Glomerular visceral epithelial cell (primary cell): ENCODE data around the gene ATG10.
"Not testable (repeated sequence)": the region's sequence is repeated elsewhere in the genome, so short reads cannot be mapped to it uniquely, and the experiment has no call there.

Experiments used
- DNase-seq: peaks from one replicate; pipeline ENCODE4 v3.0.0-alpha.2; 2016; ENCODE audit errors: extremely low spot score

ATG10 gene

DNA sequence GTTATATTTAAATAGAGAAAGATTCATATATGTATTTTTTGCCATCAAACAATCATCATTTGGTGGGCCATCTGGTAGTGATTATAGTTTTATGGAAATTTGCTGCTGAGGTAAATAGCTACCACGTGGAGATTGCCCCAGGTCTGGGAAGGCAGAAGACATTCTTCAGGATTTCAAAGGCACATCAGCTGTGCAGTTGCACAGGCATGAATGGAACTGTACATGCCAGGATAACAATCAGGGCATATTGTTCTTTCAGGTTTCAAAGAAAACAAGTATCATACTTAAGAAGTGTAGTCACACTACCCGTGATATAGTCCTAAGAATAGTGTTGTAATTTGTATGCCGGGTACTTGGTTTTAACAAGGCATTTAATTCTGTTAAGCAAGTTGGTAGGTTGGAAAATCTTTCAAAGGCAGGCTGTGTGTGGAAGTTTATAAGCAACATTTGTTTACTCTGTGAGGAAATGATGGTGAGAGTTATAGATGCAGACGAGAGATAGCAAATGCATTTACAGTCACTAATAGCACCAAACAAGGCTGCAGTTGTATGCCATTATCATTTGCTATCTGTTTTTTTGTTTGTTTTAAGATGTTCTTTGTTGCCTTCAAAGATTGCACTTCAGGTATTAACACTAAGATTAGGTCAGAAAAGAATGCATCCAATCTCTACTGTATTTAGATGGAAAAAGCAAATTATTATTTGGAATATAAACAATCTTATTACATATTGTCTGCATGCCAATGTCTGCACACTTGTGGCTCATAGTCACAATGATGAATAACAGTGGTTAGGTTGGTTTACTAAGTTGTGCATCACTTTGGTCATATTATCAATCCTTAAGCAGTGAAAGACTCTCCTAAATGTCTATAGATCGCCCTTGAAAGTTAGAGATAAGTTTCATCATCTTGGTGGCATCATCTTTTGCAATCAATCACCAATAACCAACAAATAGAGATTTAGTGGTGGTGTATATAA is 251.1 kb downstream of the ATG10 start:
- DNase-seq, result no peak

DNA sequence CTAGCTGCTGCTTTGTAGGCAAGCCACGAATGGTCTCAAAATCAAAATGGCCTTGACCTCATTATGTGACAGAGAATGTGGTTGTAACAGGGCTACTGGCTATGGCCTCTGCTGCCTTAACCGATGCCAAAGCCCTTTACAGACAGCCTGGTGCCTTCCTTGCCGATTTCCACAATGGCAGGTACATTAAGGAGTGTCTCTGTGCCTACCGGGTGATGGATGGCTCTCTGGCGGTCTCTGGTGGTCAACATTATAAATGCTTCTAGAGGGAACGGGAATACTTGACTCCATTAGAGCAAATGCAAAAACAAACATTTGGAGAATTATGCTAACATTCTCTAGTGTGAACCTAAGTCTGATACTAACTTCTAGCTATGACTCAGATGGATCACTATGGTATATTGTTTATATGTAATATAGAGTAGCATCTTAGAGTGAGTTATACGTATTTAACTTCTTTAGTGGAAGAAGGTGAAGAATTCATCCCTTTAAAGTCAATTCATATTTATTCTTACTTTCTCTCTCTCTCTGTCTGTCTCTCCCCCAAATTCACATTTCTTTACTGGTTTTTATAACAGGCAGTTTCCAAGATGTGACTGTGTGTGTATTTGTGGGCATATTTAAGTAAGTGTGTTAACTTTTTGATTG is 253.8 kb downstream of the ATG10 start:
- DNase-seq, result peak; percentile 74

DNA sequence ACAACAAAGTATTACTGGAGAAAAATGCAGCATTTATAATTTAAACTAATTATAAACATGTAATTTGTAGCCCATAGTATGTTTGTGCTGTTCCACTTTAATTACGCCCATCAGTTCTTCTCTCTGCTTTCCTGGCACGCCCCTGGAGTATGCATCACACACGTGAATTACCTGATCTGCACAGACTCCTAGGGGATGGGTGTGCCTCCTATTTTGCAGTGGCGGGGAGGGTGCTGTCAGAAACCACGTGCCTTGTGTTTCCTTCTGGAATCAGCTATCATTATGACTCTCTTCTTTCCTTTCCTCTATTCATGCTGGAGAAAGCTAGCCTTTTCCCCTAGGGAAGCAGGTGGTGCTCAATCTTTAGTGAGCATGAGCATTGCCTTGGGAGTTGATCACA is 263.1 kb downstream of the ATG10 start:
- DNase-seq, result no peak

DNA sequence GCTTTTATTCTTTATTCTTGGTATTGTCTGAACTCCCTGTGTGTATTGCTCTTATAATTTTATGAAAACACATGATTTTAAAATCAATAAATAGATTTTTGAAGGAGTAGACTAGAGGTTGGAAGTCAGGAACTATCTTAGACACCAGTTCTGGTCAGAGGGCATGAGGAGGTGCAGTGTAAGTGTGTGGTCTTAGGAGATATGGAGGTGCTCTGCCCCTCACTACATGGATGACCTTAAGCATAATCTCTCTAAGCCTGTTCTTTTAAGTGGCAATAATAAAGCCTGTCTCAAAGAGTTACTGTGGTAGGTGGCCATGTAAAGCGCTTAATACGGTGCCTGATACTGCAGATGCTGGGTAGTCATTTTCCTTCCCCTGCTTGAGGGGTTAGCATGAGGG is 272.3 kb downstream of the ATG10 start:
- no peak for DNase-seq

DNA sequence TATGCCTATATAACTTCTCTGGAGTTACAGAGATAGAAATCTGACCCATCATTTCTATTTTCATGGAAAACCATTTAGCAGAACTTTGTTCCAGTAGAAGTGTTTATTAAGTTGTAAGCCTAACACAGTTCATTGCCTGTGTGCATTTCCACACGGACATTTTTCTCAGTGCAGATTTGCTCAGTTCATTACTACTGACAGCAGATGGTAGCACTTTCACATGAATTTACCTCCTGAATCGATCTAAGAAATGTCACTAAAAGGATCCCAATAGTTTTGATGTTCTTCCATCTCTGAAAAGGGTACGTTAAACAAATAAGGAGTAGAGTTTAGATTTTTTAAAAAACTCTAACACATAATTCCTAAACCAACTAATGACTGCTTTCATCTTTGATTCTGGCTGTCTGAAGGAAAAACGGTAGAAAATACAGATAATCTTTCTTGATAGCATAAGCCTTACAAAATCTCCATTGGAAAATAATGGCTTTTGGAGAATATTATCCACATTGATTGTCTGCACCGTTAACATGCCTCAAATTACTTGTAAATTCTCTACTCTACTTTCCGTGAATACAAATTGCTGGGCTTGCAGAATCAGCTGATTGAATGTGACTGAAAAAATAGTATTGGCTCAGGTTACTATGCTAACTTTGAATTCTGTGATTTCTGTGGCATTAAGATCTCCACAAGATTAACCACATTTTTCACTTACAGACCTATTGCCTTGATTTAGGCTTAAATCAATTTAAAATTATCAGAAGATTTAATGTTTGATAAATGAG is 273.2 kb downstream of the ATG10 start:
- no peak for DNase-seq

DNA sequence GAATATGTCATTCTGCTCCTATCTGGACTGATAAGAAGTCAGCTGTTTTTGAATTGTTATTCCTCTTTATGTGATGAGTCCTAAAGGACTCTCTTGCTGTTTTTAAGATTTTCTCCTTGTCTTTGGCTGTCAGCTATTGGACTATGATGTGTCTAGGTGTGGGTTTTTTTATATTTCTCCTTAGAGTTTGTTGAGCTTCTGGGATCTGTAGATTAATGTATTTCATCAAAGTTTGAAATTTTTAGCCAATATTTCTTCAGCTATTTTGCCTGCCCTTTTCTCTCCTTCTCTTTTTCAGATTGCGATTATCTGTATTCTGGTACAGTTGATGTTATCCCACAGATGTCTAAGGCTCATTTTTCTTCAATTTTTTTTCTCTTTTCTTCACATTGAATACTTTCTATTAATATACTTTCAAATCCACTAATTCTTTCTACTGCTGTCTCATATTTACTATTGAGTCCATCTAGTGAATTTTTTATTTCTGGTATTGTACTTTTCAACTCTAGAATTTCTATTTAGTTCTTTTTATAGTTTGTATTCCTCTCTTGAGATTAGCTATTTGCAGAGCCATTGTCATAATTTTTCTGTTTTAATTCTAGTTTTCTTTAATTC is 275.2 kb downstream of the ATG10 start:
- DNase-seq, result no peak

DNA sequence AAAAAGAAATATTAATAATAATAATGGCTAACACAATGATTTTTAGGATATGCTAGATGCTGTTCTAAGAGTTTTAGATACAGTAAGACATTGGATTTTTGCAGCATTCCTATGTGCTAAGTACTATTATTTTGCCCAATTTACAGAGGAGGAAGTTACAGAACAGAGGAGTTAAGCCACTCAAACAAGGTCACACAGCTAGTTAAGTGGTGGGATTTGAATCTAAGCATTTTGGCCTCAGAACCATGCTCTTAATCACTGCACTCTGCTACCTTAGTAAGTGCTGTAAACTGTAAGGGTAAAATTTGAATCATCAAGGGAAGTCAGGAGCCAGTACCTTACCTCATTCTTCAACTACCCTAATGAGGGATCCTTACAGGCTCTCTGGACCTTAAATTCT is 280.9 kb downstream of the ATG10 start:
- DNase-seq, result no peak

DNA sequence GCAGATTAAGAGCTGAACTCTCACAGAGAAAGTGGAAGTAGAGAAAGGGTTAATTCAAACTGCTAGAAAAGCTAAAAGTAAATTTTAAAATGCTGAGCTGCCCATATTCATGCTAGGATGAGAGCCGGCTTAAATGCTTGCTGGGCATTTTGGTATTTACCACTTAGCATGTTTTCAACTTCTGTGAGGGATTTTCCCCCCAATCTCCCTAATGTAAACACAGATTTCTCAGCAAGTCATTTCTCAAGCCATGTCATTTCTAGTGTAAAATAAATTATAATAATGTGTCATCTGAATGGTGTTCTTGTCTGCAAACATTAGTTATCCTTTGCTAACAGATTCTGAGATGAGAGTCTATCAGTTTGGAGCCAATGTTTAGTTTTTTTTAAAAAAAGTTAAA is 284.0 kb downstream of the ATG10 start:
- DNase-seq, result no peak

DNA sequence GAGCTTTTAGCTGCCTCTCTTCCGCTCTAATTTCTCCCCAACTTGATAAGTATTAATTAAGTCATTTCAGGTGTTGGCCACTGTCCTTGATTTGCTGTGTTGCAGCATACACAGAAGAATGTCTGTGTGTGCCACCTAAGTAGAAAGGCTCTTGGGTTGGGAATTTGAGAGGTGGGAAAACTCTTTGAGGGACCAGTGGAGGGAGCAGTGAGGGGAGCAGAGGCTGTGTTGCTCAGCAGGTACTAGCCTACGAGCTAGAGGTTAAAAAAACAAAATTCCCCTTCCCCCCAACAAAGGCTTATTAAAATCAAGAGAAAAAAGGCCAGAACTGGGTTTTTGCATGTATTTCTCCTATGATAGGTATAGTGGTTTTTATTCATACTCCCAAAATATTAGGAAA is 285.4 kb downstream of the ATG10 start:
- DNase-seq, result no peak

DNA sequence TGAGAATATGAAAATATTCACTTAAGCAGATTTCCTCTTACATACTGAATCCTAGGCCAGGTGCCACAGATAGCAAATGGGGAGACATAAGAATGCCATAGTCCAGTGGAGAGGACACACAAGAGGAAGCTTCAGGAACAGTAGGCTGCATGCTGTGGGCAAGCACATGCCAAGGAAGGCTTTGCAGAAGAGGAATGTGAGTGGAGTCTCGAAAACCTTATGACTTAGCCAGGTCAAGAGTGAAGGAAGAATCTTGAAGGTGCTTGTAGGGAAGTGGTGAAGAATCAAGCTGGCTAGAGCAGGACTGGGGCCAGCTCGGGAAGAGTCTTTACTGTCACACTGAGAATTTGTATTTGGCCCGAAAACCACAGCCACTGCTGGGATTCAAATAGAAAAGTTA is 285.9 kb downstream of the ATG10 start:
- DNase-seq, result no peak

DNA sequence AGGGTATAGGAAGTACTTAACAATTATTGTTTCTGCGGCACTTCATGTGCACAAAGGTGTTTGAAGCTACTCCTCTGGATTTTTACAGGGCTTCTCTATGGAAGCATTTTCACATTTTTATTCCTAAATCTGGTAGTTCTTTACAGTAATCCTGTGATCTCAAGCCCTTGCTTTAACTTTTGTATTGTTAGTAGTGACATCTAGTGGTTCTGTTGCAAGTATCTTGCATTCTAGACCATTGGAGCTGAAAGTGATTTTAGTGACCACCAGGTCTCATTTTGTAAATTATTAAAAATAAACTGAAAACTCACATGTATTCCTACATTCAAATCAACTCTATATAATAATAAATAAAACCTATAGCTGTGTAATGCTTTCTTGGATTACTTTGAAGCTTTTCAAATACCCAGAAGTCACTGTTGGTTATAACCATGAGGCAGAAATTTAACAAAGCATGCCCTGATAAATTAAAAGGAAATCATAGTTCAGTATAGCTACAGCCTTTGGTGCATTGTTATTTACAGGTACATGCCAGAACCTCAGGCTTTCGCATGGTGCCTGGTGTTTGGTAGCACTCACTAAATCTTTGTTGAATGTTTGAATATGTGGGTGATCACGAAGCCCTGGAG is 287.5 kb downstream of the ATG10 start:
- peak; percentile 25 for DNase-seq

DNA sequence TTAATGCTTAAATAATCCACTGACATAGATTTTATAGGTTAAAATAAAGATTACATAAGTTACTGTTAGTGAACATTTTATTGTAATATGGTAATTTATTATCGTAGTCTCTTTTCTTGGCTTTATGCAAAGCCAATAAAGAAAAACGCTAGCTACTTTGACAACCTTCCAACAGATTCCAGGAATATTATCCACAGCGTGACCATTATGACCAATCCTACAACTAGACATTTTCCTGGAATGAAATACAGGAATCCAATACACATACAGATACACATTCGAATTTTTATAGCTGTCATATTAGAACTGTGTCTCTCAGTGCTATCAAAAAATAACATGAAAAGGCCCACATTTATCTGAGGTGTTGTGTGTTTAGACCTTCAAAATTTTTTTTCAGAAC is 293.2 kb downstream of the ATG10 start:
- no peak for DNase-seq

DNA sequence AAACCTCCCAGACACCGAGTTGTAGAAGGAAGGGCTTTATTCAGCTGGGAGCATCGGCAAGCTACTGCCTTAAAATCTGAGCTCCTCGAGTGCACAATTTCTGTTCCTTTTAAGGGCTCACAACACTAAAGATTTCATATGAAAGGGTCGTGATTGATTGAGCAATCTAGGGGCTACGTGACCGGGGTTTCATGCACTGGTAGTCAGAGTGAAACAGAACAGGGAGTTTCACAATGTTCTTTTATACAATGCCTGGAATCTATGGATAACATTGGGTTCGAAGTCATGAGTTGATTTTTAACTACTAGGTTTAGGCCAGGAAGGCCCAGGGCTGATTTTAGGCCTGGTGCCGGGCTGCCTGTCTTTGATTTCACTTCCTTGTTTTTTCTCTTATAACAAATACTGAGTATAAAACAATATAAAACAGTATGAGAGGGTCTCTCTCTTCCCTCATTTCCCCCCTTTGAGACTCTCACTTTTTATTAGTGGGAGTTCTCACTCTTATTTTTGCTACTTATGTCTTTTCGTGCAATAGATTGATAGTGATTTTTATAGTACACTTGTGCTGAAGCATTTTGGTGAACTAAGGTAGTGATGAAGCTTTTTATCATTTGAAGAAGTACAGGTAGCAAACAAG is 295.6 kb downstream of the ATG10 start:
- DNase-seq, result not testable (repeated sequence)

DNA sequence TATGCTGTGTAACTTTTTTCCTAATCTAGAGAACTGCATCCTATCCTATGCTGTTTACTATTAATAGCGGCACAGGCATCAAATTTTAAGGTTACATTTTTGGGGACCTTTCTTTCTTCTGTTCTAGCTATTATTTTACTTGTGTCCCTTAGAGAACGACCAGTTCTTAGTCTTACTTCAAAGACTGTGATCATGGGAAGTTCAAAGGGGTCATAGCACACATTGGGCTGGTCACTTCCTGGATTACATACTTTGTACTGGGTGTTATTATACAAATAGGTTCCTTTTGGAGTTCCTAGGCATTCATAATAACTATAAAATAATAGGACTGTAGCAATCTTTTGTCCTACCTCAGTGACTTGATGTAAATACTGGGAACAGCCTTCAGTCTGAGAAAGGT is 297.5 kb downstream of the ATG10 start:
- not testable (repeated sequence) for DNase-seq

DNA sequence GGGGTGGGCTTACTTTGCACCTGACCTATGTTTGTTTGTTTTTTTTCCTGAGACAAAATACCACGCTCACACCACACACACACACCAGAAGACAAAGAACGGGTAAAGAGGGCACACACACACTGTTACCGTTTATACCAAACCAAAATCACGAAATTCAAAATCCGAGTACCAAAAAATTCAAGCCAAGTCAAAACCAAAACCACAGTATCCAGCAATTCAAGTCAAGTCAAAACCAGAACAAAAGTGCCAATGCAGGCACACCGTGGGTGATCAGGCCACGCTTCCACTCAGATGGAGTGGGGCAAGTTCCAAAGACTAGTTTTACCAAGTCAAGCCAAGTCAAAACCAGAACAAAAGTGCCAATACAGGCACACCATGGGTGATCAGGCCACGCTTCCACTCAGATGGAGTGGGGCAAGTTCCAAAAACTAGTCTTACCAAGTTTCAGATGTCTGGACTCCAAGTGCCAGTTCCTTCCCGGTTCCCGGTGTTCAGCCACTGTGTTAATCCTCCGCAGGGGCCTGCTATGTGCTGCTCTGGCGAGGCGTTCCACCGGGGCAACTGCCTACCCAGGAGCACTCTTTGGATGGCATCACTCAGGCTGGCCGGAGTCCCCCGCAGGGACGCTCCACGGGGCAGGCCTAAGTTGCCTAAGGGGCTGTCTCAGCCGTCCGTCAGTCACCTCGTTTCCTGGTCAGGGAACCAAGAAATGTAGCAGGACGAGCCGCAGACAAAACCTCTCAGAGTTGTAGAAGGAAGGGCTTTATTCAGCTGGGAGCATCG is 300.9 kb downstream of the ATG10 start:
- not testable (repeated sequence) for DNase-seq

DNA sequence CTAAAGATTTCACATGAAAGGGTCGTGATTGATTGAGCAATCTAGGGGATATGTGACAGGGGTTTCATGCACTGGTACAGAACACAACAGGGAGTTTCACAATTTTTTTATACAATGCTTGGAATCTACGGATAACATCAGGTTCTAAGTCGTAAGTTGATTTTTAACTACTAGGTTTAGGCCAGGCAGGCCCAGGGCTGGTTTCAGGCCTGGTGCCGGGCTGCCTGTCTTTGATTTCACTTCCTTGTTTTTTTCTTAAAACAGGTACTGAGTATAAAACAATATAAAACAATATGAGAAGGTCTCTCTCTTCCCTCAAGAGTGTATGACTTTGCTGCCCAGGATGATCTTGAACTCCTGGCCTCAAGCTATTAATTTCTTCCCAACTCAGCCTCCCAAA is 301.6 kb downstream of the ATG10 start:
- not testable (repeated sequence) for DNase-seq

DNA sequence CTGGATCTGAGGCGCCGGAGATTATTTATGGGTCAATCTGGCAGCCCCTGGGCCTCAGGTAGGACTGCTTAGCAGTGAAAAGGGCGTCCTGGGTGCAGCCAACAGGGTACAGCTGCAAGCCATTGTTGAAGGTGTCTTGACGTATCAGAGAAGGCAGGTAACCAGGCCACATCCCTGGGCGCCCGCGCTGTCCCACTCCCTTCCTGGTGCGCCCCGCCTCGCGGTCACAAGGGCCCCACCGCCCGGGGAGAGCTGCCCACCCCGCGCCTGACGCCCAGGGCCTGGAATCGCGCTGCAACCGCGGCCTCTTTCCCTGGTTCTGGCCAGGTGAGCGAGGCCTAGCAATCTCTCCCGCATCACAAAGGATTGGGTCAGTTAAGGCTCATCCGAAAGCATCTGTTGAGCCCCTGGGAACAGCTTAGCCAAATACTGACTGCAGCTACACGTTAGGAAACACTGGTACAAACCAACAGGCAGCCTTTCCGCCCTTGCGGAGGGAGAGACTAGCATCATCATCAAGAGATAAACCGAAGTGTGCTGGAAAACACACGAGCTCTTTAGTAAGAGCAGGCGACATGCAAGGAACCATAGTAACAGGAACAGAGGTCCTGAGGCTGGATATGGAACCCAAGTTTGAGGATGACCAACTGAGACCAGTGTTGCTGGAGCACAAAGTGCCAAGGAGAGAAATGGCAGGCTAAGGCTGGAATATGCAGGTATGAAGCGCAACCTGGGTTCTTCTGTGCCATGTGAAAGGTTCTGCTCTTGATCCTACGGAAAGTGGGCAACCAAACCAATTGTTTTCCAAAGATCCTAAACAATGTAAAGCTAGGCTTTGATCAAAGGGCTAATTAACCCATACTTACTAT is 302.8 kb downstream of the ATG10 start:
- no peak for DNase-seq

DNA sequence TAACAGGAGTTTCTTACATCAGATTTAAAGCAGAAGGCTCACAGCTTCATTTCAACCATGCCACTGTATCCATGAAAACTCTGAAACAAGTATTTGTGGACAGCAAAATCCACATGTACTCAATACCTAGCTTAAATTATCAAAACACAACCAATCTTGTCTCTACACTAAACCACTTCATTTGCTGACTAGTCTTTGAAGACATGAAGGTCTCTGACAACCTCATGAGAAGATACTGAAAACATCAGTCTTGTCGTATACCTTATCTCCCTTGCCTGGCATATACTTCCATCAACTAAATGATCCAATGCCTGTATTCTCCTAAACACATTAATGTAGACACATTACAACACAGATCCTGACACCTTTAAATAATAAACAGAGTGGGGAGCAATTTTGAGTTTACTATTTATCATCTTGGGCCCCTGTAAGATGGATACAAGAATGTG is 303.4 kb downstream of the ATG10 start:
- DNase-seq, result no peak
